Measurements from ENCODE around the gene PLA2G6.
A peak's percentile ranks its signal among the peaks of the same experiment; 100 is the strongest.

The PLA2G6 gene

GRCh38 chr22:38205261-38206128 lies 23.9 kb upstream of the PLA2G6 start:
- TF ChIP-seq POLR2A (IDR thresholded peaks at IDR 0.05; ENCODE audit: low read depth, low read length): no peak
- FAIRE-seq (no peak), DNase-seq (ENCODE audit: insufficient read length, low spot score) (no peak)

- FAIRE-seq (no peak), DNase-seq (ENCODE audit: insufficient read length, low spot score) (no peak)
- no peak for TF ChIP-seq POLR2A (IDR thresholded peaks at IDR 0.05; ENCODE audit: low read depth, low read length)
These were observed 23.2 kb upstream of the PLA2G6 start for GRCh38 chr22:38204784-38205183.

- TF ChIP-seq POLR2A (IDR thresholded peaks at IDR 0.05; ENCODE audit: low read depth, low read length): no peak
- no peak for FAIRE-seq
- DNase-seq (ENCODE audit: insufficient read length, low spot score): no peak
These were observed 22.4 kb upstream of the PLA2G6 start for GRCh38 chr22:38203855-38204514.

GRCh38 chr22:38203090-38203810 lies 21.6 kb upstream of the PLA2G6 start:
- FAIRE-seq (no peak), DNase-seq (ENCODE audit: insufficient read length, low spot score) (no peak)

GRCh38 chr22:38202437-38203089 lies 20.9 kb upstream of the PLA2G6 start:
- DNase-seq (ENCODE audit: insufficient read length, low spot score): no peak
- TF ChIP-seq POLR2A (IDR thresholded peaks at IDR 0.05; ENCODE audit: low read depth, low read length): no peak
- FAIRE-seq: no peak

More at GRCh38 chr22:38203090-38203810, 21.6 kb upstream of the PLA2G6 start:
- TF ChIP-seq POLR2A (IDR thresholded peaks at IDR 0.05; ENCODE audit: low read depth, low read length): no peak

GRCh38 chr22:38201711-38202436 lies 20.2 kb upstream of the PLA2G6 start, which contains the start of gene MAFF:
Gene MAFF, plus strand, starts transcription at chr22:38201994. Its CDS starts 11,860 bp downstream, at chr22:38213854.
- no peak for FAIRE-seq

GRCh38 chr22:38201371-38201710 lies 19.7 kb upstream of the PLA2G6 start:
- FAIRE-seq (no peak), DNase-seq (ENCODE audit: insufficient read length, low spot score) (no peak)
- no peak for TF ChIP-seq POLR2A (IDR thresholded peaks at IDR 0.05; ENCODE audit: low read depth, low read length)

More at GRCh38 chr22:38201711-38202436, 20.2 kb upstream of the PLA2G6 start, which contains the start of gene MAFF:
- DNase-seq (ENCODE audit: insufficient read length, low spot score): peak; percentile 71
- TF ChIP-seq POLR2A (IDR thresholded peaks at IDR 0.05; ENCODE audit: low read depth, low read length): 0 out of 2 replicates have a peak, but pooled peaks have one; percentile 24

GRCh38 chr22:38199826-38200559 lies 18.4 kb upstream of the PLA2G6 start:
- TF ChIP-seq POLR2A (IDR thresholded peaks at IDR 0.05; ENCODE audit: low read depth, low read length): no peak
- FAIRE-seq (no peak), DNase-seq (ENCODE audit: insufficient read length, low spot score) (no peak)

- no peak for TF ChIP-seq POLR2A (IDR thresholded peaks at IDR 0.05; ENCODE audit: low read depth, low read length)
- FAIRE-seq (no peak), DNase-seq (ENCODE audit: insufficient read length, low spot score) (no peak)
These were observed 15.3 kb upstream of the PLA2G6 start for GRCh38 chr22:38196791-38197419.

- DNase-seq (ENCODE audit: insufficient read length, low spot score) (no peak), FAIRE-seq (no peak)
- no peak for TF ChIP-seq POLR2A (IDR thresholded peaks at IDR 0.05; ENCODE audit: low read depth, low read length)
These were observed 11.9 kb upstream of the PLA2G6 start for GRCh38 chr22:38193580-38193979.

GRCh38 chr22:38192475-38192863 lies 10.8 kb upstream of the PLA2G6 start:
- no peak for FAIRE-seq
- no peak for TF ChIP-seq POLR2A (IDR thresholded peaks at IDR 0.05; ENCODE audit: low read depth, low read length)
- DNase-seq (ENCODE audit: insufficient read length, low spot score): no peak
